Activated CD8-positive, alpha-beta T cell treated with anti-CD3 and anti-CD28 coated beads for 36 hours (primary cell): ENCODE results near the gene KRT79. TPM values are rescaled to one million over a fixed set of nuclear protein-coding genes. Genes with fewer than 3 reads are reported as not detected.
"Not testable (repeated sequence)": the region's sequence is repeated elsewhere in the genome, so short reads cannot be mapped to it uniquely, and the experiment has no call there.

Experiments used
- ATAC-seq: fragments of 200-7000 bp; cut with Tn5 transposase; one replicate; pipeline ENCODE4 v1.10.0; 2021; ENCODE audit warnings: mild to moderate bottlenecking, moderate library complexity
- CTCF ChIA-PET: fragments of 350-600 bp; sonication (Branson Sonifier 250); formaldehyde crosslinking; loops from one replicate; lab custom pipeline; 2021; ENCODE audit warnings: antibody characterized with exemption; lab: Charles Lee
- POLR2A ChIA-PET: fragments of 350-600 bp; sonication (Branson Sonifier 250); formaldehyde crosslinking; loops from one replicate; lab custom pipeline; 2021; ENCODE audit warnings: antibody characterized with exemption; lab: Charles Lee
- DNase-seq: peaks from one replicate; pipeline ENCODE4 v3.0.0-alpha.2; 2020
- H3K27ac Mint-ChIP-seq: one replicate; pipeline ENCODE4 v1.8.0; 2021; ENCODE audit warnings: mild to moderate bottlenecking, mixed read lengths
- H3K27me3 Mint-ChIP-seq: one replicate; pipeline ENCODE4 v1.8.0; 2021; ENCODE audit warnings: mixed read lengths
- H3K36me3 Mint-ChIP-seq: one replicate; pipeline ENCODE4 v1.8.0; 2021; ENCODE audit warnings: low read depth, mixed read lengths
- H3K4me1 Mint-ChIP-seq: one replicate; pipeline ENCODE4 v1.8.0; 2021; ENCODE audit warnings: low read depth, mixed read lengths
- H3K4me3 Mint-ChIP-seq: one replicate; pipeline ENCODE4 v1.8.0; 2021; ENCODE audit warnings: mild to moderate bottlenecking, moderate library complexity, mixed read lengths
- H3K9me3 Mint-ChIP-seq: one replicate; pipeline ENCODE4 v1.8.0; 2021; ENCODE audit warnings: mixed read lengths
- intact Hi-C: fragments of 100-400 bp; cut with micrococcal nuclease; formaldehyde crosslinking; loops from one replicate; pipeline ENCODE4 v1.10.0; 2022
- total RNA-seq, 2 experiments: library from RNA; stranded (reverse); gene quantifications; one replicate each; pipeline ENCODE4 v1.2.3, GENCODE V29; 2021
- TF ChIP-seq, protein P1 (sequence below): fragments of 200-600 bp; IDR thresholded peaks from one replicate; pipeline ENCODE4 v1.8.0; 2022; ENCODE audit warnings: antibody characterized with exemption, mild to moderate bottlenecking

The KRT79 gene
- 1 to 10 TPM in 1 of 2 experiments, under 1 TPM in 1; 0.87 to 1.6 TPM for total RNA-seq

DNA sequence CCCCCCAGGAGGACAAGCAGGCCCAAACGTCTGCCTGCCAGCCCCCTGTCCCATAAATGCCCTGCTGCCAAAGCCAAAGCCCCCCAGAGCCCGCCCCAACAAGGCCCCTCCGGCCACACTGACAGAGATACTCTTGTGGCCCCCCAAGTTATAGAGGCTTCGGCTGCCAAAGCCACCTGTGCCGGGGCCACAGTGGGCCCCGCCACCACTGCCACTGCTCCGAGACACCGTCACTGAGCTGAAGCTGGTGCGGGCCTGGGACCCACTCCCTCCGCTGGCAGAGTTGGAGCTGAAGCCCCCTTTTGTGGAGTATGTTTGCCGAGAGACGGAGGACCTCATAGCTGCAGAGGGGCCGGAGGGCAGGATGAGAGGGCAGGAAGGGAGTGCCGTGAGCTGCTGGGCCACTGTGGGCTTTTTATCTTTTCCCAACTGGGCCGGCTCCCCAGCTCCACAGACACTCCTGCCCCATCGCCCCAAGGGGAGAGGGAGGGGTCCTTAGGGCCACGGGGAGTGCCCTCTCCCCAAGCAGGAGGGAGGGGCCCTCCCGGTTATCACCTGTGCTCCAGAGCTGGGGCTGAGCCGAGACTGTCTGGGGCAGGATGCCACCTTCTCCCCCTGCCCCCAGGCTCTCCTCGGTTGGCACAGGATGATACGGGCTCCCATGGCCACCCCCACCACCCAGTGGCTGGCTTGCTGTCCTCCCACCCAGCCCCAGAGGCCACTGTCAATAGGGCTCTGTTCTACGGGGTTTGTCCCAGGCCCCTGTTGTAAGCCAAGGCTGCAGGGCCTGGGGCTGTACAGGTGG is at the start of gene KRT79:
TSS of gene KRT79 (minus strand) at position 390 of the 805 bp plus-strand sequence. CDS start at position 339, 51 bp downstream.
- Mint-ChIP-seq H3K4me3 (no peak within 1 kb of the TSS), H3K9me3 (no peaks in the 10 kb centered on the region), H3K27ac (peak within 1 kb of the TSS; percentile 90), H3K27me3 (no peaks in the 10 kb centered on the region), H3K36me3 (no peaks in the 10 kb centered on the region), H3K4me1 (peaks cover 41% of the 10 kb centered on the region)
- ATAC-seq = no peak
- no peak for DNase-seq
- intact Hi-C loops = no loop called here
- ChIA-PET CTCF (interaction anchor here (2.1 kb wide), 1 partner anchor 36 kb away, joined by 6 read pairs; no protein-coding TSS in a partner anchor), POLR2A (interaction anchor here (1.5 kb wide), 1 partner anchor 172 kb away, joined by 3 read pairs; the partner anchor contains the start of gene EIF4B)
- TF ChIP-seq, protein P1, sequence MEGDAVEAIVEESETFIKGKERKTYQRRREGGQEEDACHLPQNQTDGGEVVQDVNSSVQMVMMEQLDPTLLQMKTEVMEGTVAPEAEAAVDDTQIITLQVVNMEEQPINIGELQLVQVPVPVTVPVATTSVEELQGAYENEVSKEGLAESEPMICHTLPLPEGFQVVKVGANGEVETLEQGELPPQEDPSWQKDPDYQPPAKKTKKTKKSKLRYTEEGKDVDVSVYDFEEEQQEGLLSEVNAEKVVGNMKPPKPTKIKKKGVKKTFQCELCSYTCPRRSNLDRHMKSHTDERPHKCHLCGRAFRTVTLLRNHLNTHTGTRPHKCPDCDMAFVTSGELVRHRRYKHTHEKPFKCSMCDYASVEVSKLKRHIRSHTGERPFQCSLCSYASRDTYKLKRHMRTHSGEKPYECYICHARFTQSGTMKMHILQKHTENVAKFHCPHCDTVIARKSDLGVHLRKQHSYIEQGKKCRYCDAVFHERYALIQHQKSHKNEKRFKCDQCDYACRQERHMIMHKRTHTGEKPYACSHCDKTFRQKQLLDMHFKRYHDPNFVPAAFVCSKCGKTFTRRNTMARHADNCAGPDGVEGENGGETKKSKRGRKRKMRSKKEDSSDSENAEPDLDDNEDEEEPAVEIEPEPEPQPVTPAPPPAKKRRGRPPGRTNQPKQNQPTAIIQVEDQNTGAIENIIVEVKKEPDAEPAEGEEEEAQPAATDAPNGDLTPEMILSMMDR = no peak

- not testable (repeated sequence) for H3K9me3 Mint-ChIP-seq, H3K36me3 Mint-ChIP-seq
These were observed 46.4 kb upstream of the KRT79 start for GRCh38 chr12:52880499-52880898.

DNA sequence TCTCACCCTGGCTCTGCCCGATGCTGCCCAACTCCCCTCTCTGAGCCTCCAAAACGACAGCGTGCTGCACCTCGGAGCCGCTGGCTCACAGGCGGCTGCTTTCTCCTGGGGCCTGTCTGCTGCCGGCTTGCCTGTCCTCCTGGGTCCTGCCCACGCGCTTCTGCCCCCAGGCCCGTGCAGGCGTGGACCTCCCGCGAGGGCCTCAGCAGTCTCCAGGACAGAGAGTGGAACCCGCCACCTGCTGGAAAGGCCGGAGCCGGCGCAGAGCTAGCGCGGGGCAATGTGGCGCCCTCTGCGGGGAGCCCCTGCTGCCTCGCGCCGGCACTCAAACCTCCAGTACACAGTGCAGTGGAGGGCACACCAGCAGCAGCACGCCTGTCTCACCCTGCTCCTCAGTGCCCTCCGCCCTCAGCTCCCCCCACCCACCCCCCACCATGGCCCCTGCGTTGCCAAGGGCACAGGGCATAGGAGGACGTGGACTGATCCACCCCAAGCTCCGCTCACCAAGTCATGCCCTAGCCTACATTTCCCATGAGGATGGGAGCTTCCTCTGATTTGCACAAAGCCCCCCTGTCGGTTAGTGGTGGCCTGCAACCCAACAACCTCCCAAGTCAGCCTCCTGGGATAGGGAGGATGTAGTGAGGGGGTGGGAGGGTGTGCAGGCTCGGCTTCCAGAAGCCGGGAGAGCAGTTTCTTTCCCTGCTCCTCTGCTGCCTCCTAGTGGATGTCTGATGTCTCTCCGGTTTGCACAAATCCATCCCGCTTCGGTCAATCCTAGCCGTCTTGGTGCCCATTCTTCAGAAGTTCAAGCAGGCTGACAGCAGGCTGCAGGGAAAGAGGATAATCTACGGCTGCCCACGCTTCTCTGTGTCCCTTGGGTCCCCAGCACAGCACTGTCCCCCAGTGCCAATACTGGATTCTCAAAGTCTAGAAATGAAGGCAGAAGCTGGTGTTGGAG is 45.6 kb upstream of the KRT79 start:
- ATAC-seq = peak; percentile 95
- H3K27me3 Mint-ChIP-seq = peaks cover 6% of the 10 kb centered on the region
- H3K36me3 Mint-ChIP-seq = no peaks in the 10 kb centered on the region
- TF ChIP-seq, protein P1 = peak; percentile 92
- H3K9me3 Mint-ChIP-seq = no peaks in the 10 kb centered on the region
- DNase-seq = peak; percentile 82
- peak overlapping the region; percentile 54 for H3K4me3 Mint-ChIP-seq
- H3K27ac Mint-ChIP-seq = no peak overlapping the region
- POLR2A ChIA-PET = interaction anchor here (1.0 kb wide), 1 partner anchor 126 kb away, joined by 3 read pairs; no protein-coding TSS in a partner anchor
- CTCF ChIA-PET = interaction anchor here (0.6 to 14.2 kb wide), 101 partner anchors 8 to 729 kb away, joined by 3 to 552 read pairs (median 4); partner anchors contain the start of genes KRT1, KRT2, KRT3 and KRT74
- H3K4me1 Mint-ChIP-seq = peaks cover 5% of the 10 kb centered on the region
- intact Hi-C loops = loop anchor here (10.0 kb wide), 2 partner anchors 505 to 725 kb away; no protein-coding TSS in a partner anchor

More at GRCh38 chr12:52880499-52880898, 46.4 kb upstream of the KRT79 start:
- ChIA-PET CTCF (interaction anchor here (0.6 to 14.2 kb wide), 63 partner anchors 8 to 721 kb away, joined by 3 to 552 read pairs (median 5); partner anchors contain the start of genes KRT1, KRT2, KRT3 and KRT74), POLR2A (interaction anchor here (1.0 kb wide), 1 partner anchor 125 kb away, joined by 3 read pairs; no protein-coding TSS in a partner anchor)
- H3K27me3 Mint-ChIP-seq, H3K4me3 Mint-ChIP-seq, ATAC-seq, DNase-seq, H3K27ac Mint-ChIP-seq, intact Hi-C loops, H3K4me1 Mint-ChIP-seq: not testable (repeated sequence)

GRCh38 chr12:52878507-52879393 is 44.6 kb upstream of the KRT79 start:
- ChIA-PET POLR2A (no interaction called here), CTCF (interaction anchor here (0.6 to 14.2 kb wide), 66 partner anchors 9 to 756 kb away, joined by 3 to 552 read pairs (median 5); partner anchors contain the start of genes KRT1, KRT2, KRT3 and KRT74)
- no peak overlapping the region for H3K4me3 Mint-ChIP-seq
- peaks cover 10% of the 10 kb centered on the region for H3K4me1 Mint-ChIP-seq
- H3K27ac Mint-ChIP-seq = no peak overlapping the region
- intact Hi-C loops = loop anchor here (10.0 kb wide), 2 partner anchors 504 to 724 kb away; no protein-coding TSS in a partner anchor
- peaks cover 4% of the 10 kb centered on the region for H3K27me3 Mint-ChIP-seq
- TF ChIP-seq, protein P1 = no peak
- DNase-seq (no peak), ATAC-seq (no peak)
- no peaks in the 10 kb centered on the region for H3K9me3 Mint-ChIP-seq
- H3K36me3 Mint-ChIP-seq = no peaks in the 10 kb centered on the region
